Pancreas (tissue), 10 donors: ENCODE results near the gene ASGR1. TPM values are rescaled to one million over a fixed set of nuclear protein-coding genes. Genes with fewer than 3 reads are reported as not detected.
"Not testable (repeated sequence)": the region's sequence is repeated elsewhere in the genome, so short reads cannot be mapped to it uniquely, and the experiment has no call there.

Experiments used
- ATAC-seq, 4 donors: fragments of 200-7000 bp; cut with Tn5 transposase; one replicate each; pipeline versions ENCODE4 v1.8.0 to v1.9.1; 2020; ENCODE audit warnings: mild to moderate bottlenecking in 4 of 4, moderate library complexity in 4 of 4
- DNase-seq, 6 donors: peaks; one replicate each; pipeline ENCODE4 v3.0.0-alpha.2; 2020
- FAIRE-seq: peaks from 2 replicates; lab custom pipeline; 2012; peaks lifted over from hg19 to GRCh38; lab: Jason Lieb, UNC
- H3K27ac ChIP-seq, 4 donors: fragments of 200-600 bp; sonication (generic); 1 replicate in 3 of 4; 2 replicates in 1 of 4; pipeline versions ENCODE4 v1.5.0 to v1.8.0; 2020
- H3K27me3 ChIP-seq, 4 donors: fragments of 200-600 bp; one replicate each; pipeline ENCODE4 v1.8.0; 2021
- H3K36me3 ChIP-seq, 3 donors: fragments of 200-600 bp; sonication (generic) in 1 of 3; one replicate each; pipeline versions ENCODE4 v1.5.0 to v1.8.0; 2020 to 2021
- H3K4me1 ChIP-seq, 3 donors: fragments of 200-600 bp; one replicate each; pipeline ENCODE4 v1.8.0; 2021
- H3K4me3 ChIP-seq, 4 donors: fragments of 200-600 bp; sonication (generic) in 2 of 4; one replicate each; pipeline versions ENCODE4 v1.5.0 to v1.8.0; 2020 to 2021
- H3K9me3 ChIP-seq, 4 donors: fragments of 200-600 bp; one replicate each; pipeline ENCODE4 v1.8.0; 2021
- WGBS, 2 donors: extraction: QIAGEN DNeasy Blood & Tissue Kit; methylation state at CpG; one replicate each; pipeline ENCODE4 v1.1.7; 2013; 5-methylcytosine and 5-hydroxymethylcytosine counted together
- intact Hi-C, 3 donors: fragments of 100-400 bp; cut with DNase I; formaldehyde crosslinking; loops; one replicate each; pipeline versions ENCODE4 v1.11.1 to v1.14.2; 2022
- polyA plus RNA-seq, 2 donors: library from polyadenylated mRNA; stranded (reverse); fragments of 200-250 nt; gene quantifications; one replicate each; pipeline ENCODE4 v1.2.3, GENCODE V29; 2013
- total RNA-seq, 6 donors: library from RNA; stranded (reverse); fragmentation: NEBNext Ultra II Directional in 4 of 6; extraction: Animal tissue kit (Norgen Biotek cat#: 25700) in 4 of 6; gene quantifications; one replicate each; pipeline versions ENCODE4 v1.2.1 to v1.2.4, GENCODE V29; 2021 to 2023
- TF ChIP-seq, protein P1 (sequence below), 4 donors: fragments of 200-600 bp; sonication (generic) in 3 of 4; IDR thresholded peaks; one replicate each; pipeline versions ENCODE4 v1.5.0 to v1.8.0; 2021; ENCODE audit warnings: antibody characterized with exemption in 4 of 4
- donor health status: healthy with polysubstance abuse.
- donor health status: DM: no; HTN: no; CAD: no; lungs with moderate emphysema.
- donor health status: DM: no; HTN: no; CAD: no.
- donor health status: control.
- donor health status: control.
- donor health status: Bipolar disorder and iron deficiency.
- donor health status: DM: yes; HTN: yes; CAD: no.
- donor health status: DM: no; HTN: no; CAD: no.
- donor health status: DM: no; HTN: no; CAD: no.
- donor health status: DM: yes; HTN: yes; CAD: no.

The ASGR1 gene
- total and polyA plus RNA-seq, 8 donors, result 0.28 to 2.6 (median 0.64) TPM; not detected in 1

DNA sequence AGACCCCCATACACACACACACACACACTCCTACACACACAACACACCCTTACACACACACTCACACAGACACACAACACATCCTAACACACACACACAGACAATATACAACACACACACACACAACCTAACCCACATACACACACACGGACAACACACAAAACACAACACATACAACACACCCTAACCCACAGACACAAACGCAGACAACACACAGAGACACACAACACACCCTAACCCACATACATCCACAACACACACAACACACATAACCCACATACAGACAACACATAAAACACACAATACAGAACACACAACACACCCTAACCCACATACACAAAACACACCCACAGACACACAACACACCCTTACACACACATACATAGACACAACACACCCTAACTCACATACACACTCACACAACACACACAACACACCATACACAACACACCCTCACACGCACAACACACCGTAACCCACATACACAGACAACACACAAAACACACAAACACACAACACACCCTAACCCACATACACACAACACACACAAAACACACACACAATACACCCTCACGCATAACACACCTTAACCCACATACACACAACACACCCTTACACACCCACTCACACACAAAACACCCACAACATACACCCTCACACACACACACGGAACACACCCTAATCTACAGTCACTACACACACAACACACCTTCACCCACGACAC, 4.4 kb downstream of the ASGR1 start:
- DNase-seq (peak in 1 of 6 donors; percentile 6), ATAC-seq (no peak), FAIRE-seq (no peak)
- TF ChIP-seq, protein P1, sequence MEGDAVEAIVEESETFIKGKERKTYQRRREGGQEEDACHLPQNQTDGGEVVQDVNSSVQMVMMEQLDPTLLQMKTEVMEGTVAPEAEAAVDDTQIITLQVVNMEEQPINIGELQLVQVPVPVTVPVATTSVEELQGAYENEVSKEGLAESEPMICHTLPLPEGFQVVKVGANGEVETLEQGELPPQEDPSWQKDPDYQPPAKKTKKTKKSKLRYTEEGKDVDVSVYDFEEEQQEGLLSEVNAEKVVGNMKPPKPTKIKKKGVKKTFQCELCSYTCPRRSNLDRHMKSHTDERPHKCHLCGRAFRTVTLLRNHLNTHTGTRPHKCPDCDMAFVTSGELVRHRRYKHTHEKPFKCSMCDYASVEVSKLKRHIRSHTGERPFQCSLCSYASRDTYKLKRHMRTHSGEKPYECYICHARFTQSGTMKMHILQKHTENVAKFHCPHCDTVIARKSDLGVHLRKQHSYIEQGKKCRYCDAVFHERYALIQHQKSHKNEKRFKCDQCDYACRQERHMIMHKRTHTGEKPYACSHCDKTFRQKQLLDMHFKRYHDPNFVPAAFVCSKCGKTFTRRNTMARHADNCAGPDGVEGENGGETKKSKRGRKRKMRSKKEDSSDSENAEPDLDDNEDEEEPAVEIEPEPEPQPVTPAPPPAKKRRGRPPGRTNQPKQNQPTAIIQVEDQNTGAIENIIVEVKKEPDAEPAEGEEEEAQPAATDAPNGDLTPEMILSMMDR (IDR thresholded peaks at IDR 0.05), result no peak
- H3K4me1 ChIP-seq, result peaks cover 0 to 5% (median 0%) of the 10 kb centered on the region in 3 donors
- 67 to 81% methylated on average over 7 of the region's 7 CpGs for WGBS, 2 donors
- intact Hi-C loops, result loop anchor here in 1 of 3 donors (10.0 kb wide), 1 partner anchor 120 kb away; no protein-coding TSS in a partner anchor
- no peak overlapping the region for H3K27ac ChIP-seq
- H3K36me3 ChIP-seq, result no peaks in the 10 kb centered on the region
- no peaks in the 10 kb centered on the region for H3K9me3 ChIP-seq
- H3K27me3 ChIP-seq, result peaks cover 0 to 6% (median 0%) of the 10 kb centered on the region in 4 donors
- H3K4me3 ChIP-seq, result no peak overlapping the region

DNA sequence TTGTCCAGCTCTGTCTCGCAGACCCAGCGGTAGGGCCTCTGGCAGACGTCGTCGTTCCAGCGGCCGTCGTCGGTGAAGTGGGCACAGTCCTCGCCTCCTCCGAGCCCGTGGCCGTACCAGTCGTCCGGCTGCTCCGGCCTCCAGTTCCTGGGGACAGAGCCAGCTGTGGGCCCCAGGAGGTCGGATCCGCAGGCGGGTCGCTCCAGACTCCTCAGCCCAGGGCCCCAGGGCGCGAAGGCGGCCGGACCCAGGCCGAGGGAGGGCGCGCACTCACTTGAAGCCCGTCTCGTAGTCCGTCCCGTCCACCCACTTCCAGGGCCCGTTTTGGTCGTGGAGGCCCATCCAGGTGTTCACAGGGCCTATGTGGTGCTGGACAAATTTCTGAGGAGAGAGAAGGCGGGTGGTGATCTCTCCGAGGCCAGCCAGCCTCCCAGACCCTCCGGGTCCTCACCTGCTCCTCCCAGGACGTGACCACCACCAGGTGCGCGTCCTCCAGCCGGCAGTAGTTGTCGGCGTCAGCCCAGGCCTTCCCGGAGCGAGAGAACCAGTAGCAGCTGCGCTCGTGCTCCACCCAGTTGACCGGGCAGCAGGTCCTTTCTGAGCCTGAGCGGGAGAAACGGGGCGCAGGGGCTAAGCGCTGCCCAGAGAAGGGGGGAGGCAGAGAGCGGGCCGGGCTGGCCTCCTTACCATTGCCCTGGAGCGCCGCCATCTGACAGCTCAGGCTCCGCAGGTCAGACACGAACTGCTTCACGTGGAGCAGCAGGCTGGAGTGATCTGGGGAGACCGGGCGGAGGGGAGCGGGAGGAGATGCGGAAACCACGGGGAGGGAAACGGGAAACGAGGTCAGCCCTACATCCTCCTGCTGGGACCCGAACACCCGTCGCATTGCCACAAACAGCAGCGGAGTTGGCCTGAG, 5.2 kb downstream of the ASGR1 start:
- WGBS, 2 donors, result 47 to 49% methylated on average over 69 of the region's 69 CpGs
- Histone ChIP-seq H3K4me1 (peaks cover 0 to 5% (median 0%) of the 10 kb centered on the region in 3 donors), H3K36me3 (no peaks in the 10 kb centered on the region), H3K4me3 (peak overlapping the region in 1 of 4 donors; percentile 23), H3K27ac (no peak overlapping the region), H3K27me3 (peaks cover 0 to 6% (median 0%) of the 10 kb centered on the region in 4 donors), H3K9me3 (no peaks in the 10 kb centered on the region)
- intact Hi-C loops, result loop anchor here in 1 of 3 donors (10.0 kb wide), 1 partner anchor 119 kb away; no protein-coding TSS in a partner anchor
- FAIRE-seq, result no peak
- TF ChIP-seq, protein P1 (IDR thresholded peaks at IDR 0.05), result no peak
- peak; percentile 44 to 70 (median 64) for ATAC-seq
- DNase-seq, result peak in 5 of 6 donors; percentile 26 to 76 (median 57)

DNA sequence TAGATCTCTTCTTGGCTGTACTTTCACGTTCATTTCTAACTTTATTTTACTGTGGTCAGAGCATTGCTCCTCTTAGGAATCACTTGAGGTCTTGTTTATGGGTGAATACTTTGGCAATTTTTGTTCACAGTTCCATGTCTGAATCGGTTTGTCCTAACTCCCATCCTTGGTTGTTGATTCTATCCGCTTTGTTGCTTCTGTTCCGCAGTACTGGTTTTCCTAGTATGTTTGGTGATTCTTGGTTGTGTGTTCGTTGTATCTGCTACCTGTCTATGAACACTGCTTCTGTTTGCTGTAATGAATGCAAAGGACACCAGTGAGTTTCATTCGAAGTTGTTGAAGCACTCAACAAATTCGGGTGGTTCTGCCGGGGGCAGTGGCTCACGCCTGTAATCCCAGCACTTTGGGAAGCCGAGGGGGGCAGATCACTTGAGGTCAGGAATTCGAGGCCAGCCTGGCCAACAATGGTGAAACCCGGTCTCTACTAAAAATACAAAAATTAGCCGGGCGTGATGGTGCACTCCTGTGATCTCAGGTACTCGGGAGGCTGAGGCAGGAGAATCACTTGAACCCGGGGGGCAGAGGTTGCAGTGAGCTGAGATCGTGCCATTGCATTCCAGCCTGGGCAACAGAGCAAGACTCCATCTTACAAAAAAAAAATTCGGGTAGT, 6.5 kb downstream of the ASGR1 start:
- H3K4me1 ChIP-seq, H3K27ac ChIP-seq, H3K4me3 ChIP-seq, H3K9me3 ChIP-seq, H3K36me3 ChIP-seq, DNase-seq, FAIRE-seq, H3K27me3 ChIP-seq, ATAC-seq: not testable (repeated sequence)
- intact Hi-C loops, result loop anchor here in 1 of 3 donors (10.0 kb wide), 1 partner anchor 118 kb away; no protein-coding TSS in a partner anchor
- WGBS, 2 donors, result 82 to 88% methylated on average over 18 of the region's 18 CpGs

DNA sequence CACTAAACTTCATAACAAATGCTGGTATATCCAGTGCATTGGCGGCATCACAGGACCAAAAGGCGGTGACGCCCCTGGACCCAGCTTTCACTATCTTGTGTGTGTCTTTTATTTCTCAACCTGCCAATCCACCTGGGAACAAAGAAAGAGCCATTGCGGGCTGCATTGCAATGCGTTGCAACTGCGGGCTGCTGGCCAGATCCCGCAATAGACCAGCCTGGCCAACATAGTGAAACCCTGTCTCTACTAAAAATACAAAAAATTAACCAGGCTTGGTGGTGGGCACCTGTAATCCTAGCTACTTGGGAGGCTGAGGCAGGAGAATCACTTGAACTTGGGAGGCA, 9.6 kb downstream of the ASGR1 start:
- H3K4me1 ChIP-seq, intact Hi-C loops, FAIRE-seq, H3K36me3 ChIP-seq, H3K27me3 ChIP-seq, H3K4me3 ChIP-seq, DNase-seq, ATAC-seq, H3K9me3 ChIP-seq, H3K27ac ChIP-seq: not testable (repeated sequence)
- WGBS, 2 donors, result 90 to 96% methylated on average over 7 of the region's 7 CpGs

DNA sequence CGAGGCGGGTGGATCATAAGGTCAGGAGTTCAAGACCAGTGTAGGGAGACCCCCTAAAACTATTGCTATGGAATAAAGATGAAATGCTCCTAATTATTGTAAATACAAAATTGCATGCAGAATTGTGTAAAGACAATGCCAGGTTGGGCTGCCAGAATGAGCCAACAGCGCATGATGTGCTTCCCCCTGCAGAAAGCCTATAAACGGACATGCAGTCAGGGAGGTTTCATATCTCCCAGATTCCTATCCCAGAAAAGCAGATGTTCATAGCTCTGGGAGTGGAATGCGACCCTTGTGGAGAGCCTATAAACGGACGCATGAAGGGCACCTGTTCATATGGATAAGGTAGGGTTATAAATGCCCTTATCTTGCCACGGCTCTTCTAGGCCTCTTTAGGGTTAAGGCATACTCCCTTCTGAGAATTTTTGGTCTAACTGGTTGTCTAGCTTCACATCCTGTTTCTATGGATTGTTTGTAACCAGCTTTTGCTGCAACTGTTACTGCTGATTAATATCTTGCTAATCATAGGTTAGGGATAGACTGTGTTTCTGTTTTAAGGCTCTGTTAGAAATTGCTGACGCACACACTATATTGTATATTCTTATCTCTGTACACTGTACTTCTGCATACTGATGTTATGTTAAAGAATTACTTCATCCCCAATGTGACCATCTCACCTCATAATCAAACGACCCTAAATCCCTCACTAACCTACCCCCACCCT, 10.2 kb downstream of the ASGR1 start:
- intact Hi-C loops, H3K27ac ChIP-seq, ATAC-seq, H3K4me3 ChIP-seq, H3K4me1 ChIP-seq, H3K9me3 ChIP-seq, DNase-seq, FAIRE-seq, H3K27me3 ChIP-seq, H3K36me3 ChIP-seq: not testable (repeated sequence)
- WGBS, 2 donors, result 84 to 91% methylated on average over 10 of the region's 10 CpGs
